GM18508 (cell line): ENCODE measurements around the gene HTR4.
A peak's percentile ranks its signal among the peaks of the same experiment; 100 is the strongest.
"Not testable (repeated sequence)": the region's sequence is repeated elsewhere in the genome, so short reads cannot be mapped to it uniquely, and the experiment has no call there.

Experiments
- ATAC-seq: cut with Tn5 transposase; IDR thresholded peaks from one replicate; pipeline ENCODE4 v1.9.1; 2021; ENCODE audit warnings: moderate number of reproducible peaks; ENCODE audit not compliant: insufficient read depth, unreplicated experiment

The HTR4 gene, protein sequence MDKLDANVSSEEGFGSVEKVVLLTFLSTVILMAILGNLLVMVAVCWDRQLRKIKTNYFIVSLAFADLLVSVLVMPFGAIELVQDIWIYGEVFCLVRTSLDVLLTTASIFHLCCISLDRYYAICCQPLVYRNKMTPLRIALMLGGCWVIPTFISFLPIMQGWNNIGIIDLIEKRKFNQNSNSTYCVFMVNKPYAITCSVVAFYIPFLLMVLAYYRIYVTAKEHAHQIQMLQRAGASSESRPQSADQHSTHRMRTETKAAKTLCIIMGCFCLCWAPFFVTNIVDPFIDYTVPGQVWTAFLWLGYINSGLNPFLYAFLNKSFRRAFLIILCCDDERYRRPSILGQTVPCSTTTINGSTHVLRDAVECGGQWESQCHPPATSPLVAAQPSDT

GRCh38 chr5:148653836-148654781, at the start of gene HTR4:
Gene HTR4, minus strand, starts transcription at chr5:148654527. Its CDS starts 17,513 bp downstream, at chr5:148637014.
- ATAC-seq, result no peak

DNA sequence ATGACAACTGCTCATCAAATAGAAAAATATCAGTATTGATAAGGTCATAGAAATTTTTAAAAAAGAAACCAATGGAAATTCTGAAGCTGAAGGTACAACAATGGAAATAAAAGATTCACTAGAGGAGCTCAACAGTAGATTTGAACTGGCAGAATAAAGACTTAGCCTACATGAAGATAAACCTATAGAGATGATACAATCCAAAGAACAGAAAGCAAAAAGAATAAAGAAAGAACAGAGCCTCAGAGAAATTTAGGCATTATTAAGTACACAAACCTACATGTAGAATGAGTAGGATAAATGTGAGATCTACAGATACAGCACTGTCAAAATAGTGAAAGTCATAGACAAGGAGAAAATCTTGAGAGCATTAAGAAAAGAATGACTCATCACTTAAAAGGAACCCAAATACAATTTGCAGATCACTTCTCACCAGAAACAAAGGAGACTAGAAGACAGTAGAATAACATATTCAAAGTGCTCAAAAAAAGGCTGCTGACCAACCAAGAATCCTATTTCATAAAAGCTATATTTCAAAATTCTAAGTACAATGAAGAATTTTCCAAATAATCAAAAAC, 47.8 kb upstream of the HTR4 start:
- ATAC-seq, result no peak

DNA sequence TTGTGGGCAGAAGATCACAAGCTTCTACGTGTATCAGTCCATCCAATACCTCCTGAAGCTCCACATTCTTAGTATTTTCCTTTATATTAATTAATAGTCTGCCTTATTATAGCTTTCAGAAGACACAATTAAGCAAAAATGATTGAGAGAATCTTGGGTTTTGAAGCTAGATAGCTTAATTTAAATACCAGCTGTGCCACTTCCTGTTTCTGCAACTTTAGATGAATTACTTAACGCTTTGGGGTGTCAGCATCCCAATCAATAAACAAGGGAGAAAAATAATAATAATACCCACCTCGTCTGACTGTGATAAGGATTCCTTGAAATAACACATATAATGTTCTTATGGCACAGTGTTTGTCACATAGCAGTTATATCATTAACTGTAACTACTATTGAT, 44.7 kb upstream of the HTR4 start:
- no peak for ATAC-seq

DNA sequence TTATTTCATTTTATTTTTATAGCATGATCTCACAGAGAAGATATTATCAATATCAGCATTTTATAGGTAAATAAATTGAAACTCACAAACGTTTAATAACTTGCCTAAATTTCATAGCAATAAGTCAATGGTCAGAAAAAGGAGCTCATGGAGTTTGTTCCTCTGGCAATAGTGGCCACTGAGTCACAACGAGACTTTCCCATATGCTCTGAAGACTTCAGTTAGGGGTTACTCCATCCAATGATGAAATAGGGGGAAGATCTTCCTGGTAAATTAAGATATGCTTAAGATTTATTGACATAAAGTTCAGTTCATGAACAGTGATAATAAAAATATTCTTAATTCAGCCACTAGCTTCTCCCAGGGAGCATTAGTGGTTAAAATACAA, 43.5 kb upstream of the HTR4 start:
- ATAC-seq, result no peak

- no peak for ATAC-seq
Measured at GRCh38 chr5:148697180-148697808, 43.0 kb upstream of the HTR4 start.

GRCh38 chr5:148696187-148697036, 42.1 kb upstream of the HTR4 start:
- ATAC-seq, result no peak

GRCh38 chr5:148690945-148691344, 36.6 kb upstream of the HTR4 start:
- no peak for ATAC-seq

GRCh38 chr5:148688787-148689186, 34.5 kb upstream of the HTR4 start:
- ATAC-seq, result no peak

DNA sequence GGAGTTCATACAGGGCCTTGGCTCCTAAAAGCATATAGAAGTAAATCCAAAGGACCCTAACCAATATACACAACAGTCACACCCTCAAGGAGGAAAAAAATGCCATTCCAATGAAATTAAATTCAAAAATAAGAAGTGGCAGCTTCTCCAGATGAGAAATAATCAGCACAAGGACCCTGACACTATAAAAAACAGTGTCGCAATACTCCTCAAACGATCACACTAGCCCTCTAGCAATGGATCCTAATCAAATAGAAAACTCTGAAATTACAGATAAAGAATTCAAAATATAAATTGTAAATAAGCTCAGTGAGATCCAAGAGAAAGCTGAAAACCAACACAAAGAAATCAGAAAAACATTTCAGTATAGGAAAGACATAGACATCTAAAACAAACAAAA, 33.5 kb upstream of the HTR4 start:
- no peak for ATAC-seq

DNA sequence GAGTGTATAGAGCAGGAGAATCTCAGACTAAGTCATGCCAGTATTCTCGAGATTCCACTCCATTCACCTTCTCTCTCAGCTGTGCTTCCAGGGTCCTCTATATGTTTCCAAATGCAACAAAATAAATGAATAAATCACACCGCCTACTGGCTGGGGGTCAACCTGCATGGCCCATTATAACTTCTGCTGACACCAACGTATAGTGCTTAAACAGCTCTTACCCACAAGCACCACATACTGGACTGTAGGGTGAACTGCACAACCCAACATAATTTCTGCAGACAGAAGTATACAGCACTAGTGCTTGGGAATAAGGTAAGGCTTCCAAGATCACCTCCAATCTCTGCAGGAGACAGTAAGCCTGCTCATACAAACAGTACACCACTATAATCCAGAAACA, 33.1 kb upstream of the HTR4 start:
- ATAC-seq, result peak; percentile 90

- no peak for ATAC-seq
Measured at GRCh38 chr5:148686660-148687059, 32.3 kb upstream of the HTR4 start.

DNA sequence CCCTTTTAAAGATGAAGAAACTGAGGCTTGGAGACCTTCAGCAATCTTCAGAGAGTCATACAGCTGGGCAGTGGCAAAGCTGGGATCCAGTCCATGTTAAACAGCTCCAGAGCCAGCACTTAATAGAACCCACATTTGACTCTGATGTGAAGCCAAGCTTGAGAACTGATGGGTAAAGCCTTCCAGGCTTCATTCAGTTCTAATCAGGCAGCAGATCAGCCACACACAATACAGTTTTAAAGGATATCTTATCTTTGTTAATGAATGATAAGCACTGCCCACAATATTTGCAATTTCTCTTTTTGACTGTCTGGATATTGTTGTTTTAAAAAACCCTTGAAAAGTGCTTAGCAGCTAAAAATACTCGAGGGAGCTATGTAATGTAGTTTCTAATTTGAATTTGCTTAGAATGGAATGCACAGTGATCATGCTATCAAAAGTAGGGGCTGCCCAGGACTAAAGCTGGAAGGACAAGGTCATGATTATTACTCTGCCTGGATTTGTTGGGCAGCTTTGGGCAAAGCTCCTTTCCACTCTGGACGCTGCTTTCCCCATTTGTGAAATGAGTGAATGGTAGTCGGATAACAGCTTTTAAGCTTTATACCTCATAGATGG, 31.3 kb upstream of the HTR4 start:
- peak; percentile 55 for ATAC-seq

DNA sequence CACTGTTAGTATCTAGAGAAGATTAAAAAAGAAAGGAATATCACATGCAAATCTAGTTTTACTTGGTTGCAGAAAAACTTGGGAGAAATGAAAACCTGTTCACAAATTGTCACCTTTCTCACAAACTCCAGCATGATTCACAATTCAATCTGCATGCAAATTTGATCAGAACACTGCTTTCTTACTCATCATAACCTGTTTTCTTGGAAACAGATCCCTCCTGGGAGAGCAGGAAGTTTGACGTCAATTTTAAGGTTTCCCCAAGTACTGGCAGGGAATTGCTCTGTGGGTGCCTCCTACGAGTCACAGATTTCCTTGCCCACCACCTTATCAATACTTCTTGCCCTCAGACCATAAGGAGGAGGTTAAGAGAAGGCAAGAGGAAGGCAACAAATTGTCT, 30.2 kb upstream of the HTR4 start:
- no peak for ATAC-seq

DNA sequence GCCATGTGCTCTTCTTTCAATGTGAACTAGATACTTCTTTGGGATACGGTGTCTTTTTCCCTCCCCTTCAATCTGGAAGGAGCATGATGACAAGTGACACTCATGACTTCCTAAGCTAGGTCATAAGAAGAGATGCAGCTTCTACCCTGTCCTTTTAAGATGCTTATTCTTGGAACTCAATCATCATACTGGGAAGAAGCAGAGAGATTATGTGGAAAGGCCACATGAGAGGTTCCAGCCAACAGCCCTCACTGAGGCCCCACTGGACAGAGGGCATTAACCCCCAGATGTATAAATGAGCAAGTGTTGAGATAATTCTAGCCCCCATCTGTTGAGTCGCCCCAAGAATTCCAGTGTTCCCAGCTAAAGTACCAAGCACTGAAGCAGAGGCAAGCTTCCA, 29.3 kb upstream of the HTR4 start:
- ATAC-seq, result no peak

DNA sequence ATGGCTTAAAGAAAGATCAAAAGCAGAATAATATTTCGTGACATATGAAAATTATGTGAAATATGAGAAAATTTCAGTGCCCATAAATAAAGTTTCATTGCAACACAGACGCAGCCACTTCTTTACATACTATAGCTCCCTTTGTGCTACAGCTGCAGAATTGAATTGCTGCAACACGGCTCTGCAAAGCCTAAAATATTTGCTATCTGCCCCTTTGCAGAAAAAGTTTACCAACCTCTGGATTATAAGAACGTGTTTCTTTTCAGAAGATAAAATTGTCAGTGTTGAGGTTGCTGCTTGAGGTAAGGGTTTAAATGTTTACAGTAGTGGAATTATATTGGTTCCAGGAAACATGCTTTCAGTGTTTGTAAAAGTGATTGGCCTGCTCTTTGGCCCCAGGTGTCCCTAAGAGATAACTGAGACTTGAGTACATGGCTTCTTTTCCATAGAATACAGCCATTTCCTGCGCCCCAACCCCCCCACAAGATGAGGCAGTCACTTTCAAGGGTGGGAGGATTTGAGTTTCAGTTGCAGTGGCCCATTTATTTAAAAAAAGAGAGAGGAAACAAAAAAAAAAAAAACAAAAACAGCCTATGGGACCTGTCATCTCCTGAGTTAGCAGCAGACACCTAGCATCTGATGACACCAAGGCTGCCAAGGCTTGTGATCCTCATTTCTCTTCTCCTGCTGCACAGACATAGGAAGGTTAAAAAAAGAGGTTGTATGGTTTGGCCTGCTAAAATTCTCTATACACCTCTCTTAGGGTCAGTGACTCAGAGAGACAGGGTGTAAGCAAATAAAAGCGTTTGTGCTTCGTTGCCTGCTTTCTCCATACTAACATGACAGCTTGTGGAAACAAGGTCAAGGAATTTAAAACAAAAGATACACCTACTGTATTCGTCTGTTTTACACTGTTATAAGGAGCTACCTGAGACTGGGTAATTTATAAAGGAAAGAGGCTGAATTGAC, 28.0 kb upstream of the HTR4 start:
- no peak for ATAC-seq

- no peak for ATAC-seq
Measured at GRCh38 chr5:148681157-148682057, 27.1 kb upstream of the HTR4 start.

GRCh38 chr5:148673704-148674103, 19.4 kb upstream of the HTR4 start:
- not testable (repeated sequence) for ATAC-seq
